NCI-H345 (cell line): ENCODE data around the gene NEU4.
"Not testable (repeated sequence)": the region's sequence is repeated elsewhere in the genome, so short reads cannot be mapped to it uniquely, and the experiment has no call there.

ENCODE experiments used
- DNase-seq: peaks from one replicate; lab custom pipeline; 2025; lab: John Stamatoyannopoulos, UW

Gene NEU4

DNA sequence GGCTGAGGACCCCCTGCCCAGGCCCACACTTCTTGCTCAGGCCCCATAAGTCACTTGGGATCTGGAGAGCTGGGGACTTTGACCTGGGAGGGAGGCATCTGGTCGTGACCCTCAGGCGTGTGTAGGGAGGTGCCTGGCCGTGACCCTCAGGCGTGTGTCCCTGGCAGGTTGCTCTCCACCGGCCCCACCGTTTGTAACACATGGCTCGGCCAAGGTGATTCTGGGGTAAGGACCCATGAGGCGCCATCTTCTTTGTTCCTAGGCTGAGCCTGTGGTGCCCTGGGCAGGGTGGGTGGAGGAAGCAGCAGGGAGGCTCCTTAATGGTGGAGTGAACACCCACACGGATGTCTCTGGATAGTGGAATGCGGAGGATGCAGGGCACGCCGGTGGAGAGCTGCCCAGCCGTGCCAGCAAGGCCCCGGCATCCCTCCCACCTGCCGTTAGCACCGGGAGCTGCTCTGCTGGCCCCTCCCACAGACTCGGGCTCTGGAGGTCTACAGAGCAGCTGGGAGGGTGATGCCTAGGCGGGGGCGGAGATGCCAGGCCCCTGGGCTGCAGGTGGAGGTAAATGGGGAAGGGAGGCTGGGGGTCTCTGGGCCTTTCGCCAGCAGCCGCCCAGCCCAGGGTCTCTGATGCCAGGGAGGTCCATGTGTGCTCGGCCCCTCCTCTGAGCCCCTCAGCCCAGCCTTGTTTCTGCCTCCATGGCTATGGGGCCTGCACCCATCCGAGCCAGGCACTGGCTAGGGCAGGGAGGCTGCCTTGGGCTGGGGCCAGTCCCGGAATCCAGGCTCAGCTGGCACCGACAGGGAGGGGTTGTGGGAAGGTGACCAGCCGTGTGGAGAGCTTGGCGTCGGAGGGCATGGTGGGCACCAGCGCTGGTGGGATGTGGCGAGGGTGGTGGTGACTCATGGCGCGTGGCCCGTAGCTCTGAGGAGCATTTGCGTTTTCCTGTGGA lies 33.5 kb upstream of the NEU4 start:
- DNase-seq, result peak; percentile 12

DNA sequence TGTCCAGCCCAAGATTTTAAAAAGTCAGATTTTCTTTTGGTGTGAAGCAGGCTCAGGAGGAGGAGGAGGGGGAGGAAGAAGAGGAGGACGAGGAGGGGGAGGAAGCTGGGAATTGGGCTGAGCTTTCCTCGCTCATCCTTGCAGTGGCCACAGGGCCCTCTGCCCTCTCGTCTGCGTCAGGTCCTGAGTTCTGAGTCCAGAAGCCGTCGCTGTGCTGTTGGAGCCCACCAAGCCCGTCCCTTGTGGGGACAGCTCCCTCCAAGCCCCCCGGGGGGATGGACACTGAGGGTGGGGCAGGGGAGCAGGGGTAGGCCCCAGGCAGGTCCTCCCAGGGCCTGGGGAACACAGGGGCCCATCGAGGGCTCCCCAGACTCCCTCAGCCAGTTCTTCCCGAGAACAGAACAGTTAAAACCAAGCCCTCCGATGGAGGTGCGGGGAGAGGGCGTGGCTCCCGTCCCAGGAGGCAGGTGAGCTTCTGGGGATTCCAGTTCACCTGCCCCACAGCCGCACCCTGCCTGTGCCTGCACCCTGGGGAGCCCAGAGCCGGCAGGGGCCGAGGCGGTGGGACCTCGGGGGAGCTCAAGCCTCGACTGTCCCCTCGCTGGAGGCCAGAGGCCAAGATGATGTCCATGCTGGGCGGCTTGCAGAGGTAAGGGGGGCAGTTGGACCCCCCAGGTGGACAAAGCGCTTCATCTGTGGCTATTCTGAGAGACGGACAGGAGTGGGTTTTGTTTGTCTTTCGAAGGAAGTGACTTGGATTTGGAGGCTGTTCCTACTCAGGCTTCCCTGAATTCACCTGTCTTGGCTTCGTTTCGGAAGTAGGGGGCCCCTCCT lies 32.4 kb upstream of the NEU4 start, which contains the start of gene GAL3ST2:
Gene GAL3ST2, plus strand, starts transcription at position 487 of the 834 bp plus-strand sequence. Its CDS starts 134 bp downstream, at position 621.
- no peak for DNase-seq

DNA sequence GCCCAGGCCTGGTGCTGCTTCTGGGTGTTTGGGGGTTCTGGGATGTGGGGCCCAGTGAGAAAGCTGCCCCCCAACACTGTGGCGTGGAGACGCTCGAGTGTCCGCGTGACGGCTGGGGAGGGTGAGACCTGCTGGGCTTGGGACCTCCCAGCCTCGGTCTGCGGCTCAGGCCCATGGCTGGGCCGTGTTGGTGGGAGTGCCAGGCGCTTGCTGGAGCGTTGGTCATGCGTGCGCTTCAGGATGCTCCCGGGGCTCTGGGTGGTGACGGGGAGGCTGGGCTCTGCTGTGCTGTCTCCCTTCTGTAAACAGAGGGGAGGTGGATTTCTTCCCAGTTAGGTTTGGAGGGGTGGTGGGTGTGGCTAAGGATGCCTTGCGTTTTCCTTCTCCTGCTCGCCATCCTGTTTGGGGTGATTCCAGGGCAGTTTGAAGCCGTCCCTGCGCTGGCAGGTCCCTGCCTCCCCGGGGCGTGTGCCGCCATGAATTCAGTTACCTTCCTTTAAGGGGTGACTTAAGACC lies 31.8 kb upstream of the NEU4 start:
- no peak for DNase-seq

DNA sequence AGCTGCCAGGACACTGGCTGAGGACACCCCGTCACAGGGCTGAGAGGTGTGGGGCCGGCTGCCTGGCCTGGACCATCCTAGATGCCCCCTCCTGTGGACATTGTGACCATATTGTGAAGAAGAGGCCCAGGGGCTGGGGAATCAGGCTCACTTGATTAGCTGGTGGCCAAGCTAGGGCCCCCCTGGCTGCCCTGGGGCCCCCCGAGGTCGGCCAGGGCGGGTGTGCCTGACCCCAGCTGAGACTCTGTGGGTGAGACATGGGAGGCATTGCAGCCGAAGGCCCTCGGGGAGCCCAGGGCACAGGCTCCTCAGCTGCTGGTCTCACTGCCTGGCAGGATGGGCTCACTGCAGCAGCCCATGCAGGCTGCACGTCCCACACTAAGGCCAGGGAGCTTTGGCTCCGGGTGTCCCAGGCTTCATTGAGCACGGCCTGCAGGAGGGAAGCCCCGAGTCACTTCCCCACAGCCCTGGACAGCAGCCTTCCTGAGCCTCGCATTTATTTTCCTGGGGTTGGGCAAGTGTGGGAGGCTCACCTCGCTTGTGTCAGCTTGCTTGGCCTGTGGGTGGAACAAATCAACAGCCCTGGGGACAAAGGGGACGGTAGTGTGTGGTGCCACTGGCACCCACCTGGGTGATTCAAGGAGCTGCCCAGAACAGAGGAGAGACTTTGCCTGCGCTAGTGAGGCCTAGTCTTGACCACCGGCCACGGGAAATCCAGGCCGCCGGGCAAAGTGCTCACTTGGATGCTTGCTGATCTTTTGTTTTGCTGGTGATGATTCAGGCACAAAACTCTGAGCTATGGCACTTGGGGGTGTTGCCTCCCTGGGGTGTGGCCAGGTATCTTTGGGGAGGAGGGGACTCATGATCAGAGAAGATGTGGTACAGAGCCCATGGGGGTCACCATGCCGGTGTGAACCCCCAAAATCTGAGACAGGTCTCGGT lies 31.0 kb upstream of the NEU4 start:
- DNase-seq, result no peak

DNA sequence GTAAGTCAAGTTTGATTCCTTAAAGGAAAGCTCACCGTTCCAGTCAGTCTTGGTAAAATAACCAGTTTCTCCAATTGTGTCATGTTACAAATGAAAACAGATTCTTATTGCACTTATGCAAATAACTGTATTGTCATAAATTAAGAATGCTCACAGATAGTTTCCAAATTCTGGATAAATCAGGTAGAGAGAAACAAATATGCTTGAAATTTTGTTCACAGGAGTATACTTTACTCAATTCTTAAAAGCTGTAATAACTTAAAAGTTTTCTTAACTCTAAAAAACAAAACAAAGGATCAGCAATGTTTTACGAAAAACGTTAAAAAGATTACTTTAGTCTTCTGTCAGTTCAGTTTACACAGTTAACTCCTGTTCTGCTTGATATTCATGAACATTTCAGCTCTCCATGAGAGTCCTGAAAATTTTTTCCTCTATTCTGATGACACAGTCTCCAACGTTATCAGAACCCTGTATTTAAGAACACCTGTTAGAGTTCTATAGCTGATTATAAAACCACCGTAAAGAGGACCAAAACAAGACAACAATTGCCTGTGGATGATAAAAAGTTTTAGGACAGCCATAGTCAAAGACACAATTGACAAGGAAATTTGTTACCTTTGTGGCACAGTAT lies 27.9 kb upstream of the NEU4 start:
- no peak for DNase-seq

DNA sequence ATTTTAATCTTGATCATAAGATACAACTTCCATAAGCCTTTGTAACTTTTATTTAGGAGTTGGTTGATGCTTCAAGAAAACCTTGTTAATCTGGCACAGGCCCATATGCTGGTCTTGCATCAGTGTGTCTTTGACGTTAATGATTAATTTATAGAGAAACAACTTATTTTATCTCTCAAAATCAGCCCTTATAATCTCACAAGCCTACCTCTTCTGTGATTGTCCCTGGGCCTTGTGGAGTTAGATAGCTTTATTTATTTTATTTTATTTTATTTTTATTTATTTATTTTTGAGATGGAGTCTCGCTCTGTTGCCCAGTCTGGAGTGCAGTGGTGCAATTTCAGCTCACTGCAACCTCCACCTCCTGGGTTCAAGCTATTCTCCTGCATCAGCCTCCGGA lies 26.9 kb upstream of the NEU4 start:
- DNase-seq, result not testable (repeated sequence)

DNA sequence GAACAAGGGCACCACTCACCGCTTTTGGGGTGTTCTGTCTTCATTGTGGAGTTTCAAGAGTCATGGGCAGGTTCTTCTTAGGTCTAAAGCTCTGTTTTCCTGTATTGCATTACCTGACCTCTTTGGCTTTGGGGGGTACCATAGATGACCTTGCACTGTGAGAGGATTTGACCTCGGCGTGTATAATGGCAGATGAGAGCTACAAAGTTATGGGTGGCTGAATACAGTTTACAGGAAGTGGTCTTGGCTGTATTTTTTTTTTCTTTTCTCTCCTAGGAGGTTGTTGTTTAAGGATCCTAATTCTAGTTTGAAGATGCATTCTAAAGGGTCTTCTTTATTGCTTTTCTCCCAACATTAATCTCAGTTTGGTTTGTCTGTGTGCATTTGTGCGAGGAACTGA lies 20.9 kb upstream of the NEU4 start:
- DNase-seq, result no peak

DNA sequence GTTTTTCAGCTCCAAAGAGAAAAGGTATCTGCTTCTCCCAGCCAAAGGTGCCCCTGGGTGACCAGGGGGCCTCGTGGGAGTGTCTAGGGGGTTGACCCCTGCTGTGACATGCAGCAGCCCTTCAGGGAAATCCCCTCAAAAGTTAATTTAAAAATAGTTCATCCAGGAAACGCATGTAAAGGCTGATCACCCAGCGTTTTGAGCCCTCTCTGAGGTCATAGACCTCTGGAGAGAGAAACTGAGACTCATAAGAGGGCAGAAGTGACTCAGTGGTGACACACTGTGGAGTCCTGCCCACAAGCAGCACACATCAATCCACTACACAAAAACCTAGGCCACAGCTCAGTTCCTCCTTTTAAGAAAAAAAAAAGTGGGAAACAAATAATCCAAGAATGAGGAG lies 20.4 kb upstream of the NEU4 start:
- DNase-seq, result no peak

DNA sequence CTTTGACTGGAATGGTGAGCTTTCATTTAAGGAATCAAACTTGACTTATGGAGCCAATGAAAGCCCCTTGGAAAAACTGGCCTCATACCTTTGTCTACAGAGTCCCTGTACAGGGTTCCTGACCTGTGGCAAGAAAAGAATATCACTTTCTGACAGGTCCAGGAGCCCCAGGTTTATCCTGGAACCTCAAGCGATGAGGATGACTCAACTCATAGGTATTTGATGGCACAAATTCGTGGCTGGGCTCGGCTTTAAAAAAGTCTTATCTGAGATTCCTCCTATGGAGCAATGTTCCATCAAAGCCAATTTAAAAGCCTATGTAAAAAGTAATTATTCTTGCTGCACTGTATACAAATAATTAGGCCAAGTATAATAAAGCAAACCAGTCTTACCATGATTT lies 17.6 kb upstream of the NEU4 start:
- not testable (repeated sequence) for DNase-seq

DNA sequence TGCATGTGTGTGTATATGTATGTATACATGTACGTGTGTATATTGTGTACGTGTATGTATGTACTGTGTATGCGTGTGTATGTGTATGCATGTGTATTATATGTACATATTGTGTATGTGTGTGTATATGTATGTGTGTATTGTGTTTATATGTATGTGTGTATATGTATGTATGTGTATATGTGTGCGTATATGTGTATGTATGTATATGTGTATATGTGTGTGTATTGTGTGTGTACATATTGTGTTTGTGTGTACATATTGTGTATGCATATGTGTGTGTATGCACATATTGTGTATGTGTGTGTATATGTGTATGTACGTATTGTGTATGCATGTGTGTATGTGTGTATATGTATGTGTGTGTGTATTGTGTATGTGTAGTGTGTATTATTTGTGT lies 15.6 kb upstream of the NEU4 start:
- DNase-seq, result no peak

DNA sequence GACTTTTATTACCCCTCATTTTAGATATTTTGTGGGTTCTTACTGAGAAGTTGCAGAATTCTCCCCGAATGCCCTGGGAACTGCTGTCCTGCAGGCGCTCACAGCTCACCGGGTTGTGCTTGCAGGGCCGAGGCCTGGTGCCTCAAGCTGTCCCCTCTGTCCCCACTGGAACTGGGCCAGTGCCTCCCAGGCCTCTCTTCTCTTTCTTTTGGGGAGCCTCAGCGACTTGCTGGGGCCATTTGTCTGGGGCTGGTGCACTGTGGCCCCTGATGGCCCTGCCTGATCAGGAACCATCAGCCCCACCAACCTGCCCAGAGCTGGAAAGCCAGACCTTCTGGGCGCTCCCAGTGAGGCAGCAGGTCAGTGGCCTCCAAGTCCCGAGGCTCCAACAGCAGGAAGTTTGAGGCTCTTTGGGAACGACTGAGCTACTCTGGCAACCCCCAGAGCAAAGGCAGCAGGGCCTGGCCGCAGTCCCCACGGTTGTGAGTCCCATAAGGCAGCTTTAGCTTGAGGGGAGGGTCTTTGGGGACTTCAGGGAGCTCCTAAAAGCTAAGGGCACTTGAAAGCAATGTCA lies 14.7 kb upstream of the NEU4 start:
- no peak for DNase-seq

DNA sequence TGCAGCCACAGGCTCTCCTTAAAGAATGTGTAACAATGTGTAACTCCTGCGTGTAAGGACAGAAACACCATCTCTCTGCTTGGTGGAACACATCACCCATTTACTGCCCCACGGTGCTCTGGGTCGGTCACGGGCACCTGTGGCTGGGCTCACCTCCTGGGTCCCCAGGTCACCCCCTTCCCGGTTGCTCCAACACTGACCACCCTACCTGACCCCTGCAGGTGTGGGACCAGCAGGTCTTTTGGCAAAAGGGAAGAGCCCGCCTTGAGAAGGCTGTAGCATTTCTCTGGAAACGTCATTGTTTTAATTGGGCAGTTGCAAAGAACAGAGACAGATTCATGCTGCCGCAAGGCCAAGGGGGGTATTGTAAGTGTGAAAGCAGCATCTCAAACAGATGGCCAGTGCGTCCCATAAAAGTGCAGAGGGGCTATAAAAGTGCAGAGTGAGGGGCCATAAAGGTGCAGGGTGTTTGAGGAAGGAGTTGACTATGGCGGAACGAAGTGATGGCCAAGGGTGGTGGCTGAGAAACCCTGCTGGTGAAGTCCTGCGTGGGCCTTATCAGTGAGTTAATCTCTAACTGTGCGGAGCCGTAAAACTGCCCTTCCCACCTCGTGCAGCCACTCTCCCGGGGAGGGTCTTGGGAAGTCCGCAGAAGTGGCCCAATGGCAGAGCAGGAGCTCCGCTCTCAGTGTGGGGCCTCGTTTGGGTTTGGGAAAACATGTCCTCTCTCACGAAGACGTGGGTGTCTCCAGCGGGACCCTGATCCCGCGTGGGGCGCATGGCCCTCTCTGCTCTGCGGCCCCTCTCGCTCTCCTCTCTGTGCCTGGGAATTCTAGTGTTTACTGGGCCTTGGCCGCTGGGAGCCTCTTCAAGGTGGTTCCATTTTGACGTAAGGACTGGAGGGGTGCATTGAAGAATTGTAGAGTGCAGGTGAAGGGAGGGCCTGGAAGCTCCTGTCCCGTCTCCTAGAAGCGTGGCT lies 13.7 kb upstream of the NEU4 start:
- no peak for DNase-seq

DNA sequence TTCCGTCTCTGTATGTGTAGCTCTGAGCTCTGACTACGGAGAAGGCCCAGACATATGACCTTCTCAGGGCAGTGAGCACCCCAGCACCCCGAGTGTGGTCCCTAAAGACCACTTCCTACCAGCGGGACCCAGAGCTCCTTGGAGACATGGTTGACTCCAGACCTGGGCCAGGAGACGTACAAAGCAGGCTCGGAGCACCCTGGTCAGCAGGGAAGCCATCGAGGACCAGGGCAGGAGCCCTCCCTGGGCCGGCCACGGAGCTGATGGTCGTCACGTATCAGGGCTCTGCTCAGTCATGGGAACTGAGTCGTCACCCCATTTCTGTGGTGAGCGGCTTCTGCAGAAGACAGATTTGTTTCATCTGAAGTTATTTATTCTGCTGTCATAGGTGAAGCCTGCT lies 12.8 kb upstream of the NEU4 start:
- no peak for DNase-seq

DNA sequence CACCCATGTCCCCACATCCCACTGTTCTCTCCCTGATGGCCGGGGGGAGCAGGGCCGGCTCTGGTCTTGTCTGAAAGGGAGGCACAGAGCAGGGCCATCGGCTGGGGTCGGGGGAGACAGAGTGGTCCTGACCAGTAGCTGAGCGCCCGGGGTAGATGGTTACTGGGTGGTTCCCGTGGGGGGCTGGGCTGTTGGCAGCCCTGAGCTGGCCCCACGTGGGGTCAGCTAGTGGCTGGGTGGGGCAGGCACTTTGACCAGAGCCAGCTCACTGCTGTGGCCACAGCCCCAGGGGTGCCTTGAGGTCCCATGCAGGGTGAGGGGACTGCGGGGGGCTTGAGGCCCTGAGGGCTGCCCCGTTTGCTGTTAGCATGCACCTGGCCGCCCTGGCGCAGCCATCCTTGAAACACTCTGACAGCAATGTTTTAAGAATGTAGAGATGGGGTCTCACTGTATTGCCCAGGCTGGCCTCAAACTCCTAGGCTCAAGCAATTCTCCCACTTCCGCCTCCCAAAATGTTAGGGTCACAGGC lies 12.3 kb upstream of the NEU4 start:
- DNase-seq, result no peak

DNA sequence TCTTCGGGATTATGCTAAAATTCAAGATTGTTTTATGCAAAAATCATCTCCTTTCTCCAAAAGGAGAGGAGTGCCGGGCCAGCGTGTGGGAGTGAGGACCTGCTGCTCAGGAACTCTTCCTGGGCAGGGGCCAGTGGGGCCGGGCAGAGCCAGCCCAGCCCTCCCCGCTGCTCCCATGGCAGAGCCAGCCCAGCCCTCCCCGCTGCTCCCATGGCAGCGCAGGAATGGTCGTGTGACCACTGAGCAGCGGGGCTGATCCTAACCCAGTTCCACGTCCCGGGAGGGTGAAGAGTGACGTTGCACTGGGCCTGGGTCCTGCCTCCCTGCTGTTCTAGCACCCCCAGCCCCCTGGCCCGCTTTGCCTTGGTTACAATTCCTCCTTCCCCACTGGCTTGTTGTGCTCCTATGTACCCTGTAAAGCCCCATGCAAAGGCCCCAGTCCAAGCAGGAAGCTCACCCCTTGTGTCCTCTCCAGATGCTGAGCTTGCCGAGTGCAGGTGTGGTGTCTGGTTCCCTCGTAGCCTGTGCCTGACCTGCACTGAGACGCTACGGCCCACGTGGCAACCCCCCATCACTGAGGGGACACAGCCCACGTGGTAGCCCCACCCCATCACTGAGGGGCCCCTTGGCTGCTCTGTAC lies 11.4 kb upstream of the NEU4 start:
- no peak for DNase-seq

DNA sequence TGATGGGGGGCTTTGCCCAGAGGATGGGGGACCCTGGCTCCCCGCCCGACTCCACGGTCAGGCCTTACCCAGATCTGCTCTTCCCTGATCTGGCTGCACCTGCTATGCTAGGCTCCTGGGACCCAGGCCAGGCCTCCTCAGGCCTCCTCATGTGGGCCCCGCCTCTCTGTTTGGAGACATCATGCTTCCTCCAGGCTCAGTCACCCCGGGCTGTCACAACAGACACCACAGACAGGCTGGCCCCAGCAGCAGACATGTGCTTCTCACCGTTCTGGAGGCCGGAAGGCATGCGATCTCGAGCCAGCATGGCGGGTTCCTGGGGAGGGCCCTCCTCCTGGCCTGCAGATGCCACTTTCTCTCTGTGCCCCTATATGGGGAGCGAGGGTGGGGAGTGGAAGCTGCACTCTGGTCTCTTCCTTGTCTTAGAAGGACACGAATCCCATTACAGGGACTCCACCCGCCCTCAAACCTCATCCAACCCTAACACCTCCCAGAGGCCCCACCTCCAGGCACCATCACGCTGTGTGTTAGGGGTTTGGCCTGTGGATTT lies 10.8 kb upstream of the NEU4 start:
- no peak for DNase-seq

DNA sequence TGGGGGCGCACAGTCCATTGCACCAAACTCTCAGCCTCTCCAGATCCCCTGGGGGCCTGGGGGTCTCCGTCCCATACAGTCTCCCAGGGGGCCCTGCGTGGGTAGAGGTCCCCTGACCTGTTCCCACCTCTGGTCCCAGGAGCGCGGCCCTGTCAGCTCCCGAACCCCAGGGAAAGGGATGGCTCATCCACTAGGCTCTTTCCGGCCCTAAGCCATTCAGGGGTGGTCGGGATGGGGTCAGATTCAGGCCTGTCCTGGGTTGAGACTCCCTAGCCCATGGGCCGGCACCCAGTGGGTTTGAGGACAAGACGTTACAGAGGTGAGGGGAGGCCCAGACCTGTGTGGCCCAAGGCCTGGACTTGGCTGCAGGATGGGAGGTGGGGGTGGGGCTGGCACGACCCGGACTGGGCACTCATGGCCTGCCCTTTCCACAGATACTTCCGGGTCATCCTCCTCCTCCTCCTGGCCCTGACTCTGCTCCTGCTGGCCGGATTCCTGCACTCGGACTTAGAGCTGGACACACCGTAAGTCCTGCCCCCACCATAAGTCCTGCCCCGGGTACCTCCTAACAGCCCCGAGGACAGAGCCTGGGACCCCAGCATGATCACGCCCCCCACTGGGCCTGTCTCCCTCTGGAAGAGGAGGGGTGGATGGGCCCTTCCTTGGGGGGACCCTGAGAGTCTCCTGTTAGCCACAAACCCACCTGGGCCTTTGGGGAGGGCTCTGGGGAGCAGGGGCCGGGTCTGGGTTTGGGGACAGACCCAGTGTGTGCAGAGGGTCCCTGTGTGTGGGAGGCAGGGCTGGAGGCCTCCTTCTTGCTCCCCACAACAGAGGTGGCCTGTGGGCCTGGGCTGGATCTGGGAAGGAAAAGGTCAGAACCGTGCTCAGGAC lies 10.1 kb upstream of the NEU4 start:
- DNase-seq, result no peak
